OCI-LY7 (cell line): ENCODE data around the gene NCS1. TPM values are rescaled to one million over a fixed set of nuclear protein-coding genes. Genes with fewer than 3 reads are reported as not detected.

ENCODE experiments used
- BruUV-seq: library from RNA; stranded (reverse); fragments of 400-500 nt; replicated peaks from 2 replicates; lab custom pipeline; 2021; lab: Mats Ljungman, UMichigan
- CTCF ChIA-PET: fragments of 300-600 bp; sonication (Branson Sonifier 250); formaldehyde crosslinking; loops from one replicate; lab custom pipeline; 2022; ENCODE audit warnings: antibody characterized with exemption; ENCODE audit not compliant: unreplicated experiment; lab: Charles Lee
- POLR2A ChIA-PET: fragments of 300-600 bp; sonication (Branson Sonifier 250); formaldehyde crosslinking; loops from one replicate; lab custom pipeline; 2022; ENCODE audit warnings: antibody characterized with exemption; lab: Charles Lee
- DNase-seq: peaks from one replicate; pipeline ENCODE4 v3.0.0-alpha.2; 2015; ENCODE audit warnings: low spot score
- H2AFZ ChIP-seq: fragments of 200-600 bp; sonication (generic), shearing (Covaris generic); 2 replicates; pipeline ENCODE4 v1.6.1; 2014; ENCODE audit warnings: mild to moderate bottlenecking, antibody characterized with exemption, low read length, moderate library complexity
- H3K27ac ChIP-seq: fragments of 200-600 bp; sonication (generic); 2 replicates; pipeline ENCODE4 v1.5.1; 2014; ENCODE audit warnings: mixed run types, low read depth, mild to moderate bottlenecking, moderate library complexity, low read length, inconsistent platforms; ENCODE audit not compliant: poor library complexity, severe bottlenecking
- H3K36me3 ChIP-seq: fragments of 200-600 bp; sonication (generic); 2 replicates; pipeline ENCODE4 v1.6.1; 2014; ENCODE audit warnings: mild to moderate bottlenecking, antibody characterized with exemption, low read length, moderate library complexity, mixed read lengths; ENCODE audit not compliant: insufficient read depth
- H3K4me1 ChIP-seq: fragments of 200-600 bp; sonication (generic); 2 replicates; pipeline ENCODE4 v1.5.1; 2014; ENCODE audit warnings: mild to moderate bottlenecking, low read length; ENCODE audit not compliant: insufficient read depth, poor library complexity, severe bottlenecking
- H3K4me2 ChIP-seq: fragments of 200-600 bp; sonication (generic); 2 replicates; pipeline ENCODE4 v1.6.1; 2014; ENCODE audit warnings: mild to moderate bottlenecking, low read length
- H3K4me3 ChIP-seq: fragments of 200-600 bp; sonication (generic); 2 replicates; pipeline ENCODE4 v1.5.1; 2014; ENCODE audit warnings: mild to moderate bottlenecking, low read depth, low read length; ENCODE audit not compliant: poor library complexity, severe bottlenecking
- H3K79me2 ChIP-seq: fragments of 200-600 bp; sonication (generic); 2 replicates; pipeline ENCODE4 v1.6.1; 2016; ENCODE audit warnings: low read depth, mild to moderate bottlenecking, low read length, moderate library complexity, mixed read lengths; ENCODE audit not compliant: insufficient read depth
- H3K9me2 ChIP-seq: fragments of 200-600 bp; sonication (generic); 2 replicates; pipeline ENCODE4 v1.6.1; 2016; ENCODE audit warnings: mild to moderate bottlenecking, low read length, mixed read lengths; ENCODE audit not compliant: insufficient read depth
- H3K9me3 ChIP-seq: fragments of 200-600 bp; sonication (generic); 2 replicates; pipeline ENCODE4 v1.6.1; 2014; ENCODE audit warnings: mild to moderate bottlenecking, mixed run types, low read length, mixed read lengths
- H4K20me1 ChIP-seq: fragments of 200-600 bp; sonication (generic); 2 replicates; pipeline ENCODE4 v1.6.1; 2014; ENCODE audit warnings: mild to moderate bottlenecking, antibody characterized with exemption, low read length, moderate library complexity, mixed read lengths; ENCODE audit not compliant: insufficient read depth
- CTCF ChIP-seq: fragments of 200-600 bp; sonication (generic); conservative IDR thresholded peaks from 2 replicates; pipeline ENCODE4 v1.5.1; 2014; ENCODE audit warnings: mild to moderate bottlenecking, antibody characterized with exemption, low read length, moderate library complexity, mixed read lengths
- EZH2phosphoT487 ChIP-seq: fragments of 200-600 bp; sonication (generic); IDR thresholded peaks from 2 replicates; pipeline ENCODE4 v1.6.1; 2018; ENCODE audit warnings: low read depth, borderline replicate concordance, mild to moderate bottlenecking, mixed run types, antibody characterized with exemption, low read length, moderate library complexity, mixed read lengths
- intact Hi-C: fragments of 100-400 bp; cut with micrococcal nuclease; formaldehyde crosslinking; loops from one replicate; pipeline ENCODE4 v1.10.0; 2022; ENCODE audit not compliant: unreplicated experiment
- total RNA-seq, 2 experiments: library from RNA; depleted of rRNA in 1 of 2; stranded (reverse); fragments of >200 nt in 1 of 2; shearing (Covaris generic) in 1 of 2; gene quantifications; 2 replicates each; pipeline ENCODE4 v1.2.3, GENCODE V29; 2014 to 2022

The NCS1 gene
- total RNA-seq, 2 experiments from 2014 or later: not detected

GRCh38 chr9:130242270-130243014 lies 70.2 kb downstream of the NCS1 start:
- H3K27ac ChIP-seq: no peak overlapping the region
- peaks cover 22% of the 10 kb centered on the region for H3K4me1 ChIP-seq
- no peaks in the 10 kb centered on the region for H3K36me3 ChIP-seq
- H3K9me3 ChIP-seq: no peaks in the 10 kb centered on the region
- H3K9me2 ChIP-seq: no peaks in the 10 kb centered on the region
- peak overlapping the region; percentile 12 for H3K4me3 ChIP-seq
- H2AFZ ChIP-seq: peak overlapping the region; percentile 99
- TF ChIP-seq EZH2phosphoT487 (no peak), CTCF (no peak)
- CTCF ChIA-PET: interaction anchor here (0.5 to 0.6 kb wide), 2 partner anchors 207 to 438 kb away, joined by 3 to 5 read pairs; no protein-coding TSS in a partner anchor
- intact Hi-C loops: no loop called here
- H3K4me2 ChIP-seq: peak overlapping the region; percentile 53
- POLR2A ChIA-PET: interaction anchor here (0.5 to 0.7 kb wide), 2 partner anchors 121 to 181 kb away, joined by 3 to 4 read pairs; no protein-coding TSS in a partner anchor
- no peaks in the 10 kb centered on the region for H4K20me1 ChIP-seq
- BruUV-seq: no TSS peak
- H3K79me2 ChIP-seq: no peaks in the 10 kb centered on the region
- DNase-seq: no peak

DNA sequence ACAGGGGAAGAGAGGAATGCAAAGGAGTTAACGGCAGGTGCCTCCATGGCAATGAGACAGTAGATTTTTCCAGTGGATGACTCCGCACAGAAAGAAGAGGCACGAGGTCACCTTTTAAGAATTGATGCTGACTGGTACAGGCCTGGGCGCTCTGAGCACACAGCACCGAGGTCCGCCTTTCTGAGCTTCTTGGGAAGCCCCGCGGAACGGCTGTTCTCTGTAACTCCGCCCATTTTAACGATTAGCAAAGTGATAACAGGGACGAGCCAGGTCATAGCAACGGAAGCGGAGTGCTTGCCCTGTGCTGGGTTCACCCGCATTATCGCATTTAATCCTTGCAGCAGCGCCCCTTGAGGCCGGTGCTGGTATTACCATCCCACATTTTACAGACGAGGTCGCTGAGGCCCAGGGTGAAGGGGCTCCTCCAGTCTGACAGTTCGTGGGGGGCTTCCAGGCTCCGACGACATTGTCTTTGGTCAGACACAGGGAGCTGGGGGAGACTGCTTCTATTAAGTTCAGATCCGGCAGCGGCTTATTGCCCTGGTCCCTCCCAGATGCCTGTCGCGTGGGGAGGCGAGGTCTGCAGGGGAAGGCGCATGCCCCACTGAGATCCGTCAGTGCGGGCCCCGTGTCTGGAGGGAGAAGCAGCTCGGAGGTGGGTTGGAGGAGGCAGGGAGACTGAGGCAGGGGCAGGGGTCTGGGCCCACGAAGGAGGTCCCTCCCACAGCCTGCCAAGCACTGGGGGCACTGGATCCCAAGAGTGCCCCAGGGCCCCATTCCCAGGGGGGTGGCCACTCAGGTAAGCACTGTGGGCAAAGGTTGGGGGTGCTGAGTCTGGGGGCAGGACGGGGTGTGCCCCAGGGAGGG lies 71.0 kb downstream of the NCS1 start:
- Histone ChIP-seq H3K4me1 (peaks cover 22% of the 10 kb centered on the region), H3K4me3 (peak overlapping the region; percentile 12), H3K27ac (no peak overlapping the region), H3K79me2 (no peaks in the 10 kb centered on the region), H3K9me2 (no peaks in the 10 kb centered on the region), H2AFZ (peak overlapping the region; percentile 99), H4K20me1 (no peaks in the 10 kb centered on the region), H3K36me3 (no peaks in the 10 kb centered on the region), H3K9me3 (no peaks in the 10 kb centered on the region), H3K4me2 (peak overlapping the region; percentile 53)
- DNase-seq: peak; percentile 82
- CTCF ChIA-PET: interaction anchor here (0.5 to 0.6 kb wide), 2 partner anchors 206 to 439 kb away, joined by 3 to 5 read pairs; no protein-coding TSS in a partner anchor
- POLR2A ChIA-PET: no interaction called here
- intact Hi-C loops: no loop called here
- TF ChIP-seq CTCF (peak; percentile 87), EZH2phosphoT487 (no peak)
- BruUV-seq: no TSS peak
